HG03064 (cell line): ENCODE data around the gene NUTM1.
A peak's percentile ranks its signal among the peaks of the same experiment; 100 is the strongest.

ENCODE experiments used
- ATAC-seq: cut with Tn5 transposase; IDR thresholded peaks from one replicate; pipeline ENCODE4 v1.9.1; 2021; ENCODE audit warnings: low read depth; ENCODE audit not compliant: unreplicated experiment

Gene NUTM1

DNA sequence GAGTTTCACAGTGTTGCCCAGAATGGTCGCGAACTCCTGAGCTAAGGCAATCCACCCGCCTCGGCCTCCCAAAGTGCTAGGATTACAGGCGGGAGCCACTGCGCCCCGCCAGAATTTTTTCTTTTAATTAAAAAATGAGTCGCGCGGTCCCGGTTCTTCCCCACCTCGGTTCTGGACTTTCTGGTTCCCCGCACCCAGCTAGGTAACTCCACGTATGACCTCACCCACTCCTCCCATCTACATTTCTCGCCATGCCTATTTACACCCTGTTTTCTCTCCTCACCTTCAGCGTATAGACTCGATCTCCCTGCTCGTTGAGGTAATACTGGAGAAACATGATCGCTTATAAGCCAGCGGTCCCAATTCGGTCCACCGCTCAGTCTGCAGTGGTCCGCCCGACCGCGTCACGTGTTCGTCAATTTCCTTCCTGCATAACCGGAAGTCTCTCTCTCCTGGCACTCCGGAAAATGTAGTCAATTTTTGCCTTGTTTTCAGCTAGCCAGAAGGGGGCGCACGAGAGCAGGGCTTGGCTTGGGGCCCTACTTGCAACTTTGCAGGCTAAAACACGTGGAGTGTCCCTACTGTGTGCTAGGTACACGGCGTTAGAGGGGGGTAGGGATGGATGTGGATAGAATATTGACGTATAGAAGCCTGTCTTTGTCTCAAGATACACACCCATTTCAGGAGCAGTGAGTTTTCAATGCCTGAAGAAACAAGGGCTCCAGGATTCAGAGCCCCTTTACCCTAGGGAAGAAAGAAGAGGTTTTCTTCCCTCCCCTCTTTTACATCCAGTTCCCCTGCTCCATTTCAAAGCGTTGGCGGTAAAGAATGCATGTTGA lies at the start of gene NUTM1, which contains the start of gene NOP10:
Gene NUTM1, plus strand, starts transcription at position 579 of the 839 bp plus-strand sequence. CDS start 382 bp downstream, outside the sequence.
Gene NOP10, minus strand, starts transcription at position 400 of the 839 bp plus-strand sequence. Its CDS starts 63 bp downstream, at position 337.
- peak; percentile 77 for ATAC-seq

DNA sequence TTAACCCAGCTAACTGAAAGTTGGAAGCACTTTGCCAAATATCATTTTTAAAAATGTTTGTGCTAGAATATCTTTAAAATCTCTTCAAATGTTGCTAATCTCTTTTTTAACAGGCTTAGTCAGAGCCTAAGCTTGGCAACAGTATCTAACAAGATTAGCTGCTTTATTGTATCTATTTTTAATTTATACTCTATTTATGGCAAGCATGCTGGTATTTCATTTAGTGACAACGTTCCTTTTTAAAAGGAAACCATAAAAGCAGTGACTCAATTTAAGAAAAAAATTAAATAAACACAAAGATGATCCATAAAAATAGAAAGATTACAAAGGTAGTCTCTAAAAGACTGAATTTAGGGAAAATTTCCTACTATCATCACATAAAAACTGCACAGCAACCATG lies 46.1 kb upstream of the NUTM1 start:
- no peak for ATAC-seq

- ATAC-seq: no peak
Observed at GRCh38 chr15:34301058-34301457, 42.1 kb upstream of the NUTM1 start.

DNA sequence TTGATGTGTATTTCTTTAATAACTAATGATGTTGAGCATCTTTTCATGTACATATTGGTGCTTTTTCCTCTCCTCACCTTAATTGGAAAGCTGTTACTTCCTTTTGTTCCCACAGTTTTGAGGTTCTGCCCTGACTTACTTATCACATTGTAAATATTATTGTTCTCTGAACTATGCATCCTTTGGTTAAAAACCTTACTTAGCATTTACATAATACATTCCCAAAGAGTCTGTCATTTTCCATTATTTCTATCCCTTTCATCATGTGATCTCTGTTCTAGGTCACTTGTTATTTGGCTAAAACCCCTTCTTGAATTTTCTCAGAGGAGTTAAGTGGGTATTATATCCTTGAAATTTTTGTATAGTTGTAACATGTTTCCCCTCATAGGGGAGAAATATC lies 38.5 kb upstream of the NUTM1 start:
- no peak for ATAC-seq

- no peak for ATAC-seq
Observed at GRCh38 chr15:34311563-34311962, 31.6 kb upstream of the NUTM1 start.

DNA sequence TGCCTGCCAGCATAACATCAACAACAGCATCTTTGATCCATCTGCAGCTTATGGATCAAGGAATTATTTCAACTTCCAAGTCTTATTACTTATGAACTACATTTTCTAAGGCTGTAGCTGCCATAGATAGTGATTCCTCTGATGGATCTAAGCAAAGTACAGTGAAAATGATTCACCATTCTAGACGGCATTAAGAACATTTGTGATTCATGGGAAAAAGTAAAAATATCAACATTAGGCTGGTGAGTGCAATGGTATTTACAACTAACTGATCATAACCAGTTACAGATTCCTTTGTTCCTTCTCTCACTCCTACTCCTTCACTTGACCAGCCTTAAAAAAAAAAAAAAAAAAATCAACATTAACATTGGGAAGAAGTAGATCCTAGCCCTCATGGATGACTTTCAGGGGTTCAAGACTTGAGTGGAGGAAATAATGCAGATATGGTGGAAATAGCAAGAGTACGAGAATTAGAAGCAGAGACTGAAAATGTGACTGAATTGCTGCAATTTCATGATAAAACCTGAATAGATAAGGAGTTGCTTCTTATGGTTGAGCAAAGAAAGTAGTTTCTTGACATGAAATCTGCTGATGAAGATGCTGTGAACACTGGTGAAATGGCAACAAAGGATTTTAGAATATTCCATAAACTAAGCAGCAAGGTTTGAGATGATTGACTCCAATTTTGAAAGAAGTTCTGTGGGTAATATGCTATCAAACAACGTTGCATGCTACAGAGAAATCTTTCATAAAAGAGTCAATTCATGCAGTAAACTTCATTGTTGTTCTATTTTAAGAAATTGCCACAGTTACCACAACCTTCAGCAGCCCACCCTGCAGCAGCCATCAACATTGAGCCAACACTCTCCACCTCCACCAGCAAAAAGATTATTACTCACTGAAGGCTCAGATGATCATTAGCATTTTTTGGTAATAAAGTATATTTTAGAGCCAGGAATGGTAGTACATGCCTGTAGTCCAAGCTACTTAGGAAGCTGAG lies 28.3 kb upstream of the NUTM1 start:
- ATAC-seq: no peak

DNA sequence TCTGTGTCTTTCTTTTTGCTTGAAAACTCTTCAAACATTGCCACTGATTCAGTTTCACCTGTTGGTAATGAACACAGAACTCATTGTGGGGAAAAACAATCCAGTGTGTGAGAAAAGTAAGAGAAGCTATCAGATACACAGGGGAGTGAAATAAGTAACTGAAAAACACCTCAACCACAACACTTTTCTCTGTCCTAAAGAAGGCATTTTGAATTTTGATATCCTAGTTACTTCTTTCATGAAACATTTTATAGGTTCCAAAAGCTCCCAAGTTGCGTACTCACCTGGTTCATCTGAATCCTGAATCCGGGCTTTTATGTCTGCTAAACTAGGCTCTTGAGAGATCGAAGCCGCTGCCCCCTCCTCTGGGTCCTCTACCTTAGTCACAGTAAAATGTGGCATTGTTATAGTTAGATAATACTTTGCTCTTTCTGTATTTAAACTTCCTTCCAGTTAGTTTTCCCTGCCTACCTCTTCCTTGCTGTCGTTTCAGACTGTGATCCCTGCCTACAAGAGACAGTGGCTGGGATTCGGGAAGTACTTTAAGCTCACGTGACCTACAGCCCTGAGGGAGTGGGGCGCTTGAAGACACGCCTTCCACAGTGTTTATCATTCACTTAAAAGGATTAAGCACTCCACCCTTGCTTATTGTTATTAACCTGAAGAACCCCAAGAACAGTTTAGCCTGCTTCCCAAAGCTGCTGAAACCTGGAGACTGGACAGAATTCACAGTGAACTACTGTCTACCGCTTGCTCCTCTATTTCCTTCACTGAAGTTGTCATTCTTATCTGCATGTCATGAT lies 24.6 kb upstream of the NUTM1 start:
- ATAC-seq: peak; percentile 55

- no peak for ATAC-seq
Observed at GRCh38 chr15:34323217-34323616, 19.9 kb upstream of the NUTM1 start.

DNA sequence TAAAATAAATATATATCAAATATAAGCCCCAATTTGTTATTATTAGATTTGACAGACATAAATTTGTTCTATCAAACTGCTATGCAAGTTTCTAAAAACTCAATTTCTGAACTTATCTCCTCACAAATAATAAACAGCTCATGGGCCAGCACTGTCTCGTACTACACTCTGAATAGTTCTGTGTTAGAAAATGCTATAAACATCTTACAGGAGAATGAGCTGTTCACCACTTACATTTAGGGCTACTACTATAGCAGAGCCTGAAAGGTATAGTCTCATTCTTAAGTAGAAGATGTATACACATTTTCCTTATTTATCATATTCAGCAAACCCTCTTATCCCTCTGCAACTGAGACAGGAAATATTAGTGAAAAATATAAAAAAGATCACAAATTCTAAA lies 18.2 kb upstream of the NUTM1 start:
- no peak for ATAC-seq

DNA sequence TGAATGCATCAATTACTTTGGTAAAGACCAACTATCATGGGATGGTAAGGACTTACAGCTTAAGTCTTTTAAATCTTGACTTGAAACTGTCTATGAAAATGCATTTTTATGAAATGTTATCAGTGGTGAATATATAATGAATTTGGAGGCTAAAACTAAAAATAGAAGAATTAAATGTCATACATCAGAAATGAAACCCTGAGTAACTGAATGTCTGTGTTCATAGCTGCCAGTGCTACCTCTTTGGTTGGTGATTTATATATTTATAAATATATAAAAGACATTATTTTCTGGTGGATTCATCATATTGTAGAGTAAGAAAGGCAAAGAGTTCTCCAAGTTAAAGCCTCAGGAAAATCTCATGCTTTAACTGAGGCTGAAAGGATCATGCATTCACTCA lies 17.7 kb upstream of the NUTM1 start:
- ATAC-seq: no peak

DNA sequence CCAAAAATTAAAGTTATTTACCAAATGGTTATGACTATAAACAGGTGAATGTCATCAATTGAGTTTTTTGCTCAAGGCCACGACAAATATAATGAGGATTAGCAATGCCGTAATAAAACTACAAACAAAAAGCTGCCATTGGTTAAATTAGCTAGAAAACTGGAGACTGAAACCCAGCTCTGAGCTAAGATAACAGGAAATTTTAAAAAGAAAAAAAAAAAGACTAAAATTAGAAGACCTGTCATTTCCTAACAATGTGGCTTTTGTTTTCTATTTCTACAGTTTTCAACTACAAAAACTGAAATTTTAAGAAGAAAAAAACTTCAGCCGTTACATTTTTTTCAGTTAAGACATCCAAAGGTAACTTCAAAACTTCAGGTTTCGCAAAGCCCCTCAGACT lies 15.2 kb upstream of the NUTM1 start:
- ATAC-seq: no peak

GRCh38 chr15:34329006-34329405 lies 14.1 kb upstream of the NUTM1 start:
- ATAC-seq: no peak

DNA sequence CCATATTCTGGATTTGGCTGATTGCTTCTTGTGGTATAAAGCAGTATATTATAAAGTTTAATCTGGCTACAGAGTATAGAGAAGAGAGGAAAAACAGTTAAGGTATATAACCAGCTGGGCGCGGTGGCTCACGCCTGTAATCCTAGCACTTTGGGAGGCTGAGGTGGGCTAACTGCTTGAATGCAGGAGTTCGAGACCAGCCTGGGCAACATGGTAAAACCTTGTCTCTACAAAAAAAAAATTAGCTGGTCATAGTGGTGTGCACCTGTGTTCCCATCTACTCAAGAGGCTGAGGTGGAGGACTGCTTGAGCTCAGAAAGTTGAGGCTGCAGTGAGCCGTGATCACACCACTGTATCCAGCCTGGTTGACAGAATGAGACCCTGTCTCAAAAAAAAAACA lies 12.8 kb upstream of the NUTM1 start:
- no peak for ATAC-seq

DNA sequence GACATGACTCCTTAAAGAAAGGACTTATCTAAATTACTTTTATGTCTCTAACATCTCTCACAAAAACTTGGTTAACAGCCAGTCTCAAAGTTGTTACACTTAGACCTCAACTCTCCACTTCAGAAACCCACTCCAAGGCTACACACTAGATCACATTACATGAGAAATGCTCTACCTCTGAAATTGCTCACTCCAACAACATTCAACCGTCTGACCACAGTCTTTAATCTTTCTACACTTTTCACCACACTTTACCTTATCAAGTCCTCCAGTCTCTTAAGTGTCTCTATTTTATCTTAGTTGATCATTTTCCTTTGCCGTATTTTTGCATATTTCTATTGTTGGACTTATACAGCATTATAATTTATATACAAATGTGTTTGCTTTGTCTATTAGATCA lies 11.3 kb upstream of the NUTM1 start:
- no peak for ATAC-seq

DNA sequence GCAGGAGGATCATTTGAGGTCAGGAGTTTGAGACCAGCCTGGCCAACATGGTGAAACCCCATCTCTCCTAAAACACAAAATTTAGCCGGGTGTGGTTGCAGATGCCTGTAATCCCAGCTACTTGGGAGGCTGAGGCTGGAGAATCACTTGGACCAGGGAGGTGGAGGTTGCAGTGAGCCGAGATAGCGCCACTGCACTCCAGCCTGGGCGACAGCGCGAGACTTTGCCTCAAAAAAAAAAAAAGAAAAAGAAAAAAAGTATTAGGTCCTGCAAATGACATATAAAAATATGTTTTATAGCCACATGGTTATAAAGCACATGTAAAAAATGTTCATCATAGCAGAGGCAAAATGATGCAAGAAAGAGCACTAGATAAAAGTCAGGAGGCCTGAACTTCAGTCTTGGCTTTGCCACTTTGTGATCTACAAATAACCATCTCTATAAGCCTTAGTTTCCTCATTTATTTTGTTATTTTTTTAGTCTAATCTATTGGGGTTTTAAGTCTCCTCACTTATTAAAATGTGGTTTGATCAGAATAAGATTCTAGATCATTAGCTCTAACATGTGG lies 10.5 kb upstream of the NUTM1 start:
- ATAC-seq: no peak

GRCh38 chr15:34334672-34335071 lies 8.4 kb upstream of the NUTM1 start:
- ATAC-seq: no peak

GRCh38 chr15:34335176-34336032 lies 7.7 kb upstream of the NUTM1 start:
- ATAC-seq: no peak

DNA sequence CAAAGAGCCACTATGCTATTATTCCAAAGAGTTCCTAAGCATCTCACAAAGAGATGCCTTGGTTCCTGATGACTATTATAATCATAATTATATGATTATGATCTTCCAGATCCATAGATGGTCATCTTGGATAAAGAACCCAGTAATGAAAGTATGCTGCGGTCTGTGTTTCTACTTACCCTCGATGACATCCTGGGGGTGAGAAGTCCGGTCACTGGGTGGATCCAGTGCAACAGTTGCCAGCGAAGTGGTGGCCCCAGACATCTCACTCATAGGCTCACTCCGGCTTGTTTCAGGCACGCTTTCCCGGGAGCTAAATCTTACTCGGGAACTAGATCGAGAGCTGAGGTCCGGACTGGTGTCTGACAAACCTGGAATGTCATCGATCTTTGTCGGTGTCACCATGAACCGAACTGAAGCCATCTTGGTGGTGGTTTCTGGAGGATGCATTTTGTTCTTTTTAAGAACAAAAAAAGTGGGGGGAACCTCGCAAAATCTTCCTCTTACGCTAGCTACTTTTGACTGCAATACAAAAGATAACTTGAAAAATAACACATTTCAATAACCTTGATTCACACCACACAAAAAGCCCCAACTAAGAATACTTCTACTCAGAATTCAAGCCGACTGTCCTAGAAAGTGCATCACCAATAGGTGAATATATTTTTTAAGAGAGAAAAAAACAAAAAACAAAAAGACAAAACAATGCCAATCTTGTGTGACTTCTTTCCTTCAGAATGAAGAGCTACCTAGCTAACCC lies 6.7 kb upstream of the NUTM1 start:
- ATAC-seq: no peak
